Measurements from ENCODE around the gene SDCCAG8. TPM values are rescaled to one million over a fixed set of nuclear protein-coding genes. Genes with fewer than 3 reads are reported as not detected.

Gene SDCCAG8
- polyA plus RNA-seq, 2 of the 4 experiments (the other 2 are of a cell fraction) = 48.8 to 64.8 TPM

DNA sequence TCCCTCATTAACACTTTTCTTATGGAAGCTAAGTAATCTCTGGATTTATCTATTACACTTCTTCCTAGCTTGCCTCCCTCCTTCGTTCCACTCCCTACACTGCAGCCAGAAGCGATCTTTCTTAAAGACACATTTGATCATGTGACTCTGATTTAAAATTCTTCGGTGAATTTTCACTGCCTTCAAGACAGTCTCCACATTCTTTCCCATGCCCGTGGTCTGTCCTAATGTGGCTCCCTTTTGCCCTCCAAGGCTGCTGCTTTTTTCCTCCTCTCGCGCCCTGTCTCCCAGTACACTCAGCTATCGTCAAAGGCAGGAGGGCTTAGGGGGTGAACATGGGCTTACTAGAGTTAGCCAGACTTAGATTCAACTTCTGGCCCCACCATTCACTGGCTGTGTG, 64.4 kb downstream of the SDCCAG8 start (continued):
- TF ChIP-seq, protein P1, sequence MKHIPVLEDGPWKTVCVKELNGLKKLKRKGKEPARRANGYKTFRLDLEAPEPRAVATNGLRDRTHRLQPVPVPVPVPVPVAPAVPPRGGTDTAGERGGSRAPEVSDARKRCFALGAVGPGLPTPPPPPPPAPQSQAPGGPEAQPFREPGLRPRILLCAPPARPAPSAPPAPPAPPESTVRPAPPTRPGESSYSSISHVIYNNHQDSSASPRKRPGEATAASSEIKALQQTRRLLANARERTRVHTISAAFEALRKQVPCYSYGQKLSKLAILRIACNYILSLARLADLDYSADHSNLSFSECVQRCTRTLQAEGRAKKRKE (CRISPR knock-in tag; IDR thresholded peaks at IDR 0.05; ENCODE audit: low read depth) = no peak

DNA sequence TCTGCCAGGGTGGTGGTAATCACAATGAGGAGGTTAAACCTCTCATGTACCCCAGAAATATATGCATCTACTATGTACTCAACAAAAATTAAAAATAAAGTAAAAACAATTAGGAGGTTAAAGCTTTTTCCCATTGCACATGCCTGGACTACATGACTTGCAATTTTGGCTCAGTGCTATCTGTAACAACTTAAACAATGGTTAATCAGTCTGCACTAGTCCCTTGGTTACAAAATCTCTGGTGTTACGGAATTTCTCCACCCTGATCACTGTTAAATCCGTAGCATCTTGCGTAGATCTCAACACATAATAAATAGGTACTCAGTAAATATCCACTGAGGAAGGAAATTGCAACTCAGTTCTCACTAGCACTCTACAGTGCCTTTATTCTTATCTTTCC, 66.5 kb downstream of the SDCCAG8 start:
- WGBS (ENCODE audit: missing lambda C conversion rate) = 69% methylated on average over 3 of the region's 3 CpGs

DNA sequence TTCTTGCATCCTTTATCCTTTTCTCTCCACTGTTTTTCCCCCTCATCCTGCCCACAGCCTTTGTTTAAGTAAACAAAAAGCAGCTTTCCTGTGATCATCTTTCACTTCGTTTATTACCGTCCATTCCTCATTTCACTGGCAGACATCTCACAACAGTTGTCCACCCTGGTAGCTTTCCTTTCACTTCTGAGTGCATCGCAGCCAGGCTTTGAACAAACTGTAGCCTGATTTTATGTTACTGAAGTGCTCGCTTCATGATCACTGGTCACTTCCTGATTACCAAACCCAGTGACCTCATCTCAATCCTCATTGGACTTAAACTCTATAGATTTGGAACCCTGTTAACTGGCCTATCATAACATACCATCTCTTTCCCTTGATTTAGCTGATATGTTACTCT, 67.7 kb downstream of the SDCCAG8 start:
- ChIA-PET CTCF (interaction anchor here (1.2 to 3.5 kb wide), 4 partner anchors 32 to 856 kb away, joined by 3 to 13 read pairs (median 3); partner anchors contain the start of gene SDCCAG8), POLR2A (no interaction called here)
- FAIRE-seq (no peak), ATAC-seq (no peak), DNase-seq (ENCODE audit: low read depth in 1 of 2, low spot score in 1 of 2) (no peak)
- 94% methylated on average over 4 of the region's 4 CpGs for WGBS (ENCODE audit: missing lambda C conversion rate)
- H3K4me3 ChIP-seq = no peak overlapping the region
- no peaks in the 10 kb centered on the region for H3K9me3 ChIP-seq
- H3K4me1 ChIP-seq = no peaks in the 10 kb centered on the region
- TF ChIP-seq RCOR1 (IDR thresholded peaks at IDR 0.05; ENCODE audit: low read depth, low read length) = no peak
- TF ChIP-seq, protein P2, sequence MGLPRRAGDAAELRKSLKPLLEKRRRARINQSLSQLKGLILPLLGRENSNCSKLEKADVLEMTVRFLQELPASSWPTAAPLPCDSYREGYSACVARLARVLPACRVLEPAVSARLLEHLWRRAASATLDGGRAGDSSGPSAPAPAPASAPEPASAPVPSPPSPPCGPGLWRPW (IDR thresholded peaks at IDR 0.05) = no peak
- TF ChIP-seq CBX8 (IDR thresholded peaks at IDR 0.05) = no peak
- TF ChIP-seq NFE2L2 (conservative IDR thresholded peaks at IDR 0.05; ENCODE audit: low read length) = no peak
- TF ChIP-seq CBX2 (IDR thresholded peaks at IDR 0.05; ENCODE audit: borderline replicate concordance, low read depth) = no peak
- TF ChIP-seq HOXB5 (CRISPR knock-in tag; IDR thresholded peaks at IDR 0.05) = no peak
- TF ChIP-seq NPAS2 (CRISPR knock-in tag; IDR thresholded peaks at IDR 0.05; ENCODE audit: borderline replicate concordance) = no peak
- no peak for TF ChIP-seq RNF2 (IDR thresholded peaks at IDR 0.05; ENCODE audit: borderline replicate concordance, low read depth)
- TF ChIP-seq, protein P3, sequence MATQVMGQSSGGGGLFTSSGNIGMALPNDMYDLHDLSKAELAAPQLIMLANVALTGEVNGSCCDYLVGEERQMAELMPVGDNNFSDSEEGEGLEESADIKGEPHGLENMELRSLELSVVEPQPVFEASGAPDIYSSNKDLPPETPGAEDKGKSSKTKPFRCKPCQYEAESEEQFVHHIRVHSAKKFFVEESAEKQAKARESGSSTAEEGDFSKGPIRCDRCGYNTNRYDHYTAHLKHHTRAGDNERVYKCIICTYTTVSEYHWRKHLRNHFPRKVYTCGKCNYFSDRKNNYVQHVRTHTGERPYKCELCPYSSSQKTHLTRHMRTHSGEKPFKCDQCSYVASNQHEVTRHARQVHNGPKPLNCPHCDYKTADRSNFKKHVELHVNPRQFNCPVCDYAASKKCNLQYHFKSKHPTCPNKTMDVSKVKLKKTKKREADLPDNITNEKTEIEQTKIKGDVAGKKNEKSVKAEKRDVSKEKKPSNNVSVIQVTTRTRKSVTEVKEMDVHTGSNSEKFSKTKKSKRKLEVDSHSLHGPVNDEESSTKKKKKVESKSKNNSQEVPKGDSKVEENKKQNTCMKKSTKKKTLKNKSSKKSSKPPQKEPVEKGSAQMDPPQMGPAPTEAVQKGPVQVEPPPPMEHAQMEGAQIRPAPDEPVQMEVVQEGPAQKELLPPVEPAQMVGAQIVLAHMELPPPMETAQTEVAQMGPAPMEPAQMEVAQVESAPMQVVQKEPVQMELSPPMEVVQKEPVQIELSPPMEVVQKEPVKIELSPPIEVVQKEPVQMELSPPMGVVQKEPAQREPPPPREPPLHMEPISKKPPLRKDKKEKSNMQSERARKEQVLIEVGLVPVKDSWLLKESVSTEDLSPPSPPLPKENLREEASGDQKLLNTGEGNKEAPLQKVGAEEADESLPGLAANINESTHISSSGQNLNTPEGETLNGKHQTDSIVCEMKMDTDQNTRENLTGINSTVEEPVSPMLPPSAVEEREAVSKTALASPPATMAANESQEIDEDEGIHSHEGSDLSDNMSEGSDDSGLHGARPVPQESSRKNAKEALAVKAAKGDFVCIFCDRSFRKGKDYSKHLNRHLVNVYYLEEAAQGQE (IDR thresholded peaks at IDR 0.05) = no peak
- TF ChIP-seq CEBPB (IDR thresholded peaks at IDR 0.05) = no peak
- TF ChIP-seq, protein P1 (CRISPR knock-in tag; IDR thresholded peaks at IDR 0.05; ENCODE audit: low read depth) = no peak
- TF ChIP-seq, protein P4, sequence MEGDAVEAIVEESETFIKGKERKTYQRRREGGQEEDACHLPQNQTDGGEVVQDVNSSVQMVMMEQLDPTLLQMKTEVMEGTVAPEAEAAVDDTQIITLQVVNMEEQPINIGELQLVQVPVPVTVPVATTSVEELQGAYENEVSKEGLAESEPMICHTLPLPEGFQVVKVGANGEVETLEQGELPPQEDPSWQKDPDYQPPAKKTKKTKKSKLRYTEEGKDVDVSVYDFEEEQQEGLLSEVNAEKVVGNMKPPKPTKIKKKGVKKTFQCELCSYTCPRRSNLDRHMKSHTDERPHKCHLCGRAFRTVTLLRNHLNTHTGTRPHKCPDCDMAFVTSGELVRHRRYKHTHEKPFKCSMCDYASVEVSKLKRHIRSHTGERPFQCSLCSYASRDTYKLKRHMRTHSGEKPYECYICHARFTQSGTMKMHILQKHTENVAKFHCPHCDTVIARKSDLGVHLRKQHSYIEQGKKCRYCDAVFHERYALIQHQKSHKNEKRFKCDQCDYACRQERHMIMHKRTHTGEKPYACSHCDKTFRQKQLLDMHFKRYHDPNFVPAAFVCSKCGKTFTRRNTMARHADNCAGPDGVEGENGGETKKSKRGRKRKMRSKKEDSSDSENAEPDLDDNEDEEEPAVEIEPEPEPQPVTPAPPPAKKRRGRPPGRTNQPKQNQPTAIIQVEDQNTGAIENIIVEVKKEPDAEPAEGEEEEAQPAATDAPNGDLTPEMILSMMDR (IDR thresholded peaks at IDR 0.05) = no peak
- TF ChIP-seq, protein P5, sequence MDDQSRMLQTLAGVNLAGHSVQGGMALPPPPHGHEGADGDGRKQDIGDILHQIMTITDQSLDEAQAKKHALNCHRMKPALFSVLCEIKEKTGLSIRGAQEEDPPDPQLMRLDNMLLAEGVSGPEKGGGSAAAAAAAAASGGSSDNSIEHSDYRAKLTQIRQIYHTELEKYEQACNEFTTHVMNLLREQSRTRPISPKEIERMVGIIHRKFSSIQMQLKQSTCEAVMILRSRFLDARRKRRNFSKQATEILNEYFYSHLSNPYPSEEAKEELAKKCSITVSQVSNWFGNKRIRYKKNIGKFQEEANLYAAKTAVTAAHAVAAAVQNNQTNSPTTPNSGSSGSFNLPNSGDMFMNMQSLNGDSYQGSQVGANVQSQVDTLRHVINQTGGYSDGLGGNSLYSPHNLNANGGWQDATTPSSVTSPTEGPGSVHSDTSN (IDR thresholded peaks at IDR 0.05) = no peak
- no peak for TF ChIP-seq ZSCAN20 (CRISPR knock-in tag; IDR thresholded peaks at IDR 0.05)
- no peak for TF ChIP-seq EP300 (IDR thresholded peaks at IDR 0.05)
- TF ChIP-seq SMC3 (IDR thresholded peaks at IDR 0.05) = no peak
- H3K27ac ChIP-seq = no peak overlapping the region
- H3K4me2 ChIP-seq = no peak overlapping the region

More for the DNA sequence above, 66.5 kb downstream of the SDCCAG8 start:
- ATAC-seq (no peak), FAIRE-seq (no peak), DNase-seq (ENCODE audit: low read depth in 1 of 2, low spot score in 1 of 2) (no peak)
- Histone ChIP-seq H3K4me1 (no peaks in the 10 kb centered on the region), H3K4me2 (no peak overlapping the region), H3K9me3 (no peaks in the 10 kb centered on the region), H3K4me3 (no peak overlapping the region), H3K27ac (no peak overlapping the region)
- TF ChIP-seq NFE2L2 (conservative IDR thresholded peaks at IDR 0.05; ENCODE audit: low read length) = peak; percentile 80
- no peak for TF ChIP-seq NR3C1 (IDR thresholded peaks at IDR 0.05)
- POLR2A ChIA-PET = no interaction called here
- CTCF ChIA-PET = interaction anchor here (1.6 to 3.5 kb wide), 2 partner anchors 66 to 855 kb away, joined by 3 to 13 read pairs; partner anchors contain the start of gene SDCCAG8

All from A549 (cell line).